ENCODE results near the gene SEZ6.

The SEZ6 gene

DNA sequence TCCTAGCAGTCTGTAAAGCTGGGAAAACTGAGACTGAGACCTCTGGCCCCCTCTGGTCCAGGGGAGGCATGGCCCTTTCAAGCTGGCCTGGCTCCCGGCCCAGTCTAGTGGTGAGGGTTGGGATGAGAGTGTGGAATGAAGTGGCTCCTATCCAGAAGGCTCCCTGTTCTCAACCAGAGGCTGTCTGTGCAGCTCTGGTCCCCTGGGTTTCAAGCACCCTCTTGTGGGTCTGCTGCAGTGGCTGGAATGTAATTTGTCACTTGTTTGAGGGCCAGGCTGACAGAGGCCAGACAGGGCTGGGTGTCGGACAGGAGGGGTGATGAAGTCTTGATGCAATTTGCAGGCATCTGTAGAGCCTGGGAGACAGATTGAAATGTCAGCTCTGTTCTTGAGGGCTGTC is 32.4 kb downstream of the SEZ6 start:
- DNase-seq (ENCODE audit: low spot score) = no peak
- in situ Hi-C loops (cut with MboI; ENCODE audit: low sequenced_read_pairs, unreplicated experiment) = loop anchor here (10.0 kb wide), 1 partner anchor 51 kb away; no protein-coding TSS in a partner anchor
- TF ChIP-seq, protein P1, sequence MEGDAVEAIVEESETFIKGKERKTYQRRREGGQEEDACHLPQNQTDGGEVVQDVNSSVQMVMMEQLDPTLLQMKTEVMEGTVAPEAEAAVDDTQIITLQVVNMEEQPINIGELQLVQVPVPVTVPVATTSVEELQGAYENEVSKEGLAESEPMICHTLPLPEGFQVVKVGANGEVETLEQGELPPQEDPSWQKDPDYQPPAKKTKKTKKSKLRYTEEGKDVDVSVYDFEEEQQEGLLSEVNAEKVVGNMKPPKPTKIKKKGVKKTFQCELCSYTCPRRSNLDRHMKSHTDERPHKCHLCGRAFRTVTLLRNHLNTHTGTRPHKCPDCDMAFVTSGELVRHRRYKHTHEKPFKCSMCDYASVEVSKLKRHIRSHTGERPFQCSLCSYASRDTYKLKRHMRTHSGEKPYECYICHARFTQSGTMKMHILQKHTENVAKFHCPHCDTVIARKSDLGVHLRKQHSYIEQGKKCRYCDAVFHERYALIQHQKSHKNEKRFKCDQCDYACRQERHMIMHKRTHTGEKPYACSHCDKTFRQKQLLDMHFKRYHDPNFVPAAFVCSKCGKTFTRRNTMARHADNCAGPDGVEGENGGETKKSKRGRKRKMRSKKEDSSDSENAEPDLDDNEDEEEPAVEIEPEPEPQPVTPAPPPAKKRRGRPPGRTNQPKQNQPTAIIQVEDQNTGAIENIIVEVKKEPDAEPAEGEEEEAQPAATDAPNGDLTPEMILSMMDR (IDR thresholded peaks at IDR 0.05; ENCODE audit: borderline replicate concordance, control extremely low read depth, extremely low read depth, insufficient read depth, missing control alignments) = no peak

DNA sequence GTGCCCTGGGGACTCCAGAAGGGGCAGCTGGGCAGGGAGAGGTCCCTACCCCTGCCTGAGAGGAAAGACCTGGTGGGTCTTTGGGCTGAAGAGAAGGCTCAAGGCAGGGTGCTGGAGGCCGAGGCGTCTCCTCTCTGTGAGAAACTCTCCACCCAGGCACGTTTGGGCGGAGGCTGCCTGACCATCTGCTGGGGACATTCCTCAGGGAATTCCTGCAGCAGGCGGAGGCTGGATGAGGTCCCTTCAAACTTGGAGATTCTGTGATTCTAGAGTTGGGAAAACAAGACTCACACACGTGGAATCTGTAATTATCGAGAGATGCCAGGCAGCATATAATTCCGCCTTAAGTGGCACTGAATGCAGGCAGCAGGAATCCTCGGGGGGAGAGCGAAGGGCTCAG is 33.4 kb downstream of the SEZ6 start:
- TF ChIP-seq, protein P1 (IDR thresholded peaks at IDR 0.05; ENCODE audit: borderline replicate concordance, control extremely low read depth, extremely low read depth, insufficient read depth, missing control alignments) = no peak
- in situ Hi-C loops (cut with MboI; ENCODE audit: low sequenced_read_pairs, unreplicated experiment) = loop anchor here (10.0 kb wide), 1 partner anchor 52 kb away; no protein-coding TSS in a partner anchor
- no peak for DNase-seq (ENCODE audit: low spot score)

DNA sequence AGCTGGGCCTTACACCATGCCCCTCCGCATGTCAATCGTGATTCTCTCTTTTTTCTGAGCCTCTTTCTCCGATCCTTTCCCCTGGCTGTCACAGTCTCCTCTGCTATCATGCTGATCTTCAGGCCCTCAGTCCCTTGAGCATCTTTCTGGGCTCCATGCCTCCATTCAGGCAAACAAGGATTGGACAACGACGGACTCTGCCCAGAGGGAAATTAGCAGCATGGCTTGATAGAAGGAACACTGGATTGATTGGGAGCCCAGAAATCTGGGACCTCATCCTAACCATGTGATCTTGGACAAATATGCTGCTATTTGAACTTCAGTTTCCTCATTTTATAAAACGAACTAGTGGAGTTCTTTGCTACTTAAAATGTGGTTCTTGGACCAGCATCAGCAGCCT is 35.0 kb downstream of the SEZ6 start:
- in situ Hi-C loops (cut with MboI; ENCODE audit: low sequenced_read_pairs, unreplicated experiment) = loop anchor here (10.0 kb wide), 1 partner anchor 54 kb away; no protein-coding TSS in a partner anchor
- DNase-seq (ENCODE audit: low spot score) = no peak
- TF ChIP-seq, protein P1 (IDR thresholded peaks at IDR 0.05; ENCODE audit: borderline replicate concordance, control extremely low read depth, extremely low read depth, insufficient read depth, missing control alignments) = no peak

DNA sequence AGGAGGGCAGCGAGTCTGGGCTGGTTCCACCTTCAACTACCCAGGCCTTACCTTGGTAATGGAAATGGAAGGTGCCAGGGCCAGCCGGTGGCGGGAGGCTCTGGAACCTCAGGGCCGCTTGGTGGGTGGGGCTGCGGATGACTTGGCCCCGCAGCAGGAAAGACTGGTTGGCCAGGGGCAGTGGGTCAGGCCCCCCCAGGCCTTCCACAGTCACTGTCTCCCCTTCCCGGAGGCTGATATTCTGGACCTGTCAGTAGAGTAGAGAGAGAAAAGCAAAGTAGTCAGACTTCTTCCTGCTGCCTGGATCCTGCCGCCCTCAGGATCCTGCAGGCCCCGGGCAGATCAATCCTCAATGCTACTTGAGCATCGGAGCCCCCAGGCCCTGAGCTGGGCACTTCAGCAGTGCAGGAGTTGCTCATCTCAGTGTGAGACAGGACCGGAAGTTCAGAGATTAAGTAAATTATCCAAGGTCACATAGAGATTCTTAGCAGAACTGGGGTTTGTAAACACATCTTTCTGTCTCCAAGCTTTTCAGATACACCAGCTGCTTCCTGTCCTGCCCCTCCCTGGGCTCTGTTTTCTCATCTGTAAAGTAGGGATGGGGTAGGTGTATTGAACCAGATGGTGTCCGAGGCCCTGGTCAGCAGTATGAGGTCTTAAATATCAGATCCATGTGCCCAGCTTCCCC is 36.0 kb downstream of the SEZ6 start:
- TF ChIP-seq, protein P1 (IDR thresholded peaks at IDR 0.05; ENCODE audit: borderline replicate concordance, control extremely low read depth, extremely low read depth, insufficient read depth, missing control alignments) = no peak
- DNase-seq (ENCODE audit: low spot score) = no peak
- in situ Hi-C loops (cut with MboI; ENCODE audit: low sequenced_read_pairs, unreplicated experiment) = loop anchor here (5.0 to 10.0 kb wide), 2 partner anchors 55 to 142 kb away; no protein-coding TSS in a partner anchor

DNA sequence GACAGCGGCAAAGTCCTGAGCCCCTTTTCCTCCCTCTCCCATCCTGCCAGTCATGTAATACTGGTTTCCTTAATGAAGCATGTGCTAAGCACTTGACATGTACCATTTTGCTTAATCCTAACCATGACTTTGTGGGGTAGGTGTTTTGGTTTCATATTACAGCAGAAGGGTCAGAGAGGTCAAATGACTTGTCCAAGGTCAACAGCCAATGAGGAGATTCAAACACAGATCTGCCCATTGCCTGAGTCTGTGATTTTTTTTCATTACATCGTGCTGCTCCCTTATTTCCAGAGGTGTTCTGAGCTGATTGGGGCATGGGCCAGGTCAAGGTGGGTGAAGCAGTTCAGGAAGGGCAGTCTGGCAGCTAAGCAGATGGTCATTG is 36.9 kb downstream of the SEZ6 start:
- TF ChIP-seq, protein P1 (IDR thresholded peaks at IDR 0.05; ENCODE audit: borderline replicate concordance, control extremely low read depth, extremely low read depth, insufficient read depth, missing control alignments) = no peak
- in situ Hi-C loops (cut with MboI; ENCODE audit: low sequenced_read_pairs, unreplicated experiment) = loop anchor here (5.0 kb wide), 1 partner anchor 143 kb away; no protein-coding TSS in a partner anchor
- no peak for DNase-seq (ENCODE audit: low spot score)

DNA sequence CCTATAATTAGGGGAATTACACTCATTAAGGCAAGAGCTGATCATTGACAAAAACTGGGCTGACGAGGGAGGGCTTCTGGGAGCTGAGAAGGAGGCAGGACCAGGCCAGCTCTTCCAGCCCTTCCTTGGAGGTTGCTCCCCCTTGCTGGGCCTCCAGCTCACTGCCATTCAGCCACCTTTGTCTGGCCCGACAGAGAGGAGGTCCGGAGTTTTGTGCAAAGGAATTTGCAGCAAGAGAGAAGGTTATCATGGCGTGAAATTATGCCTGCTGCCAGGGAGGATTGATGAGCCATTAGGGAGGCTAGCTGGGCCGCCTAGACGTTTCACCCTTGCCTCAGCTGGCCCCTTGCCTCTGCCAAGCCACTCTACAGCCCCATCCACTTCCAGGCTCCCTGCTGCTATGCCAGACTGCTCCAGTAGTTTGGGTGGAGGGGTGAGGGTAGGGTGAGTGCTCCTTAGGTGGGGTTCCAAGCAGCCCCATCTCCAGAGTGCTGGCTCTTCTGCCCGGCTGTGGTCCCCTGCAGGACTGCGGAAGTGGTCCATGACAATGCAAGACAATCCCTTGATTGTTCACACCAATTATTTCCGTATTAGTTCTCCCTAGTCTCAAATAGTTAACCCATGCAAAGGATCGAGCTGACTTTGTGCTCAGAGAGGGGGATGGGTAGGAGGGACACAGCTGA is 37.5 kb downstream of the SEZ6 start:
- TF ChIP-seq, protein P1 (IDR thresholded peaks at IDR 0.05; ENCODE audit: borderline replicate concordance, control extremely low read depth, extremely low read depth, insufficient read depth, missing control alignments) = no peak
- no peak for DNase-seq (ENCODE audit: low spot score)
- in situ Hi-C loops (cut with MboI; ENCODE audit: low sequenced_read_pairs, unreplicated experiment) = loop anchor here (5.0 kb wide), 1 partner anchor 144 kb away; no protein-coding TSS in a partner anchor

All from GM13976 (cell line).